ENCODE measurements around the gene KLK14. TPM values are rescaled to one million over a fixed set of nuclear protein-coding genes. Genes with fewer than 3 reads are reported as not detected.

The KLK14 gene
- not detected in 2 replicates for total RNA-seq

GRCh38 chr19:51082611-51083010 lies at the start of gene KLK14:
Gene KLK14 (minus strand): TSS chr19:51082887. CDS start chr19:51082614, 273 bp downstream.

GRCh38 chr19:51124729-51125128 lies 42.0 kb upstream of the KLK14 start, which contains the start of gene SIGLEC9:
Gene SIGLEC9 (plus strand): TSS chr19:51124906. CDS start chr19:51124975, 69 bp downstream.

GRCh38 chr19:51108066-51108804 lies 25.5 kb upstream of the KLK14 start, which contains the start of gene CTU1:
Gene CTU1 (minus strand): TSS chr19:51108409. CDS start chr19:51104569, 3,840 bp downstream.

GRCh38 chr19:51064534-51065220 lies 18.0 kb downstream of the KLK14 start, which contains the start of gene KLK13:
Gene KLK13 (minus strand): TSS chr19:51065092. CDS start chr19:51065067, 25 bp downstream.

GRCh38 chr19:51034704-51035103 lies 48.0 kb downstream of the KLK14 start, which contains the start of gene KLK12:
Gene KLK12 (minus strand): TSS chr19:51035002. CDS start chr19:51034621, 381 bp downstream.

Other genes with a start within 250 kb of the KLK14 start
- not detected in 2 replicates for gene KLK15, start 249.3 kb downstream of the KLK14 start, total RNA-seq
- gene KLK3, start 228.0 kb downstream of the KLK14 start, total RNA-seq, result not detected in 2 replicates
- gene KLK2, start 209.4 kb downstream of the KLK14 start, total RNA-seq, result not detected in 2 replicates
- gene KLK4, start 171.5 kb downstream of the KLK14 start, total RNA-seq, result not detected in 2 replicates
- 0.14 TPM in 1 of 2 replicates, not detected in the other for gene KLK5, start 129.8 kb downstream of the KLK14 start, total RNA-seq
- gene KLK6, start 113.3 kb downstream of the KLK14 start, total RNA-seq, result not detected in 2 replicates
- gene KLK7, start 99.0 kb downstream of the KLK14 start, total RNA-seq, result not detected in 2 replicates
- not detected in 2 replicates for gene KLK8, start 81.3 kb downstream of the KLK14 start, total RNA-seq
- not detected in 2 replicates for gene KLK10, start 63.2 kb downstream of the KLK14 start, total RNA-seq
- not detected in 2 replicates for gene KLK11, start 56.3 kb downstream of the KLK14 start, total RNA-seq
- not detected in 2 replicates for gene KLK12, start 47.9 kb downstream of the KLK14 start, total RNA-seq
- gene KLK13, start 17.8 kb downstream of the KLK14 start, total RNA-seq, result not detected in 2 replicates
- 5.9 and 6.3 TPM in 2 replicates for gene CTU1, start 25.5 kb upstream of the KLK14 start, total RNA-seq
- gene SIGLEC9, start 42.0 kb upstream of the KLK14 start, total RNA-seq, result 0.22 TPM in 1 of 2 replicates, not detected in the other
- not detected in 2 replicates for gene SIGLEC7, start 59.4 kb upstream of the KLK14 start, total RNA-seq
- not detected in 2 replicates for gene CD33, start 142.2 kb upstream of the KLK14 start, total RNA-seq
- not detected in 2 replicates for gene SIGLECL1, start 168.2 kb upstream of the KLK14 start, total RNA-seq
- gene IGLON5, start 228.8 kb upstream of the KLK14 start, total RNA-seq, result not detected in 2 replicates